Gastroesophageal sphincter (tissue), 4 donors: ENCODE data around the gene CPO. TPM values are rescaled to one million over a fixed set of nuclear protein-coding genes. Genes with fewer than 3 reads are reported as not detected.

Experiments used
- ATAC-seq: fragments of 150-250 bp; one replicate; pipeline ENCODE4 v1.9.1; 2016; ENCODE audit warnings: mild to moderate bottlenecking, moderate library complexity
- H3K27ac ChIP-seq, 4 donors: fragments of 200-600 bp; sonication (generic) in 3 of 4; 1 replicate in 3 of 4; 2 replicates in 1 of 4; pipeline ENCODE4 v1.5.1; 2016 to 2019
- H3K27me3 ChIP-seq: fragments of 200-600 bp; sonication (generic); one replicate; pipeline ENCODE4 v1.5.1; 2019
- H3K36me3 ChIP-seq, 2 donors: fragments of 200-600 bp; sonication (generic); one replicate each; pipeline ENCODE4 v1.5.1; 2019; ENCODE audit warnings: control low read depth in 1 of 2
- H3K4me1 ChIP-seq, 3 donors: fragments of 200-600 bp; sonication (generic); 1 replicate in 2 of 3; 2 replicates in 1 of 3; pipeline ENCODE4 v1.5.1; 2016 to 2019; ENCODE audit warnings: control low read depth in 2 of 3
- H3K4me3 ChIP-seq, 2 donors: fragments of 200-600 bp; sonication (generic); one replicate each; pipeline ENCODE4 v1.5.1; 2019; ENCODE audit warnings: mild to moderate bottlenecking in 1 of 2, moderate library complexity in 1 of 2
- H3K9me3 ChIP-seq, 3 donors: fragments of 200-600 bp; sonication (generic); one replicate each; pipeline ENCODE4 v1.5.1; 2017 to 2019; ENCODE audit warnings: control low read depth in 2 of 3
- EP300 ChIP-seq: sonication (generic); formaldehyde crosslinking; IDR thresholded peaks from one replicate; pipeline ENCODE4 v1.6.1; 2017; ENCODE audit warnings: antibody characterized with exemption, mild to moderate bottlenecking
- POLR2A ChIP-seq, 2 donors: fragments of 450-650 bp; IDR thresholded peaks; one replicate each; pipeline ENCODE4 v1.6.1; 2017; ENCODE audit warnings: antibody characterized with exemption in 2 of 2, mild to moderate bottlenecking in 2 of 2, moderate library complexity in 1 of 2
- POLR2AphosphoS5 ChIP-seq: sonication (generic); formaldehyde crosslinking; IDR thresholded peaks from one replicate; pipeline ENCODE4 v1.6.1; 2017; ENCODE audit warnings: antibody characterized with exemption
- WGBS, 2 donors: methylation state at CpG; one replicate each; pipeline ENCODE4 v1.1.5; 2018; ENCODE audit warnings: low coverage in 1 of 2; 5-methylcytosine and 5-hydroxymethylcytosine counted together
- total RNA-seq, 4 donors: library from RNA; depleted of rRNA; stranded (reverse); fragments of >200 nt; gene quantifications; one replicate each; pipeline ENCODE4 v1.1.0, GENCODE V29; 2016
- TF ChIP-seq, protein P1 (sequence below), 4 experiments: fragments of 200-600 bp in 2 of 4; fragments of 450-650 bp in 2 of 4; sonication (generic) in 1 of 4; IDR thresholded peaks; one replicate each; pipeline ENCODE4 v1.5.1; 2017 to 2019; ENCODE audit warnings: antibody characterized with exemption in 4 of 4, mild to moderate bottlenecking in 2 of 4, moderate library complexity in 2 of 4

The CPO gene
- total RNA-seq, 4 donors from 2014 or later = 0.27 to 2.0 (median 1.9) TPM

DNA sequence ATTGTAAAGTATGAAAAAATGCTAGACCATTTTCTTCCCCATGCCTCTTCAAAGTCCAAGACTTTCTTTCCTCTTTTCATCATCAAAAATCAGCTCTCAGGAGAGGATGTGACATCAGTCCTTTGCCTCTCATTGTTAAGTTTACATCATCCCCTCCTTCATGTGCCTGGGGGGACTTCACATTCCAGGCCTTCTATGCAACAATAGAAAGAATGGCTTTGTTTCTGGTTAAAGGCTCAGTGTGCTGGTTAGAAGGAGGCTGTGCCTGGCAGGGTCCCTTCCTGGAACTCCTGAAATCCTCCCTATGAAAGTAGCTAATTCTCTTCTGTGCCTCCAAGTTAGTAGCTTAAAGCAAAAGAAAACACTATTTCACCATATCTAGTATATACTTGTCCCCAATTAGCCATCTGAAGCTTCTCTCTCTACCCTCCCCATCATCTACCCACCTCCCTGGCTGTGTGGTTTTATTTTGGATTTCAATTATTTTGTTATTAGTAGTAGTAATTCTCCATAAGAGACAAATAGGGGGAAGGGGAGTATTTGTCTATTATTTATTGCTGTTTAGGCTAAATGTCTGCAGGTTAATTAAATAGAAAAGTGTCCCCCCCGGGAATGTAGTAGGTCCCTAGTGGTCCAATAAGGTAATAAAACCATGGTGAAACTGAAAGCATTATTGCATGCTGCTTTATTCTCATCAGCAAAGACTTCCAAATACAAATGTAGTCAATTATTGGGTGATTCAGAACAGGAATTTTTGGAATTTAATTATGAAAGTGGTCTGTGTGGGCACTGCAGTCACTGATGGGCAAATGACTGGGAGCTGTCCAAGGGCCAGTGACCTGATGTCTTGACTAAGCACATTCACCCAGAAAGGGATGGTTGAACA lies 69.0 kb downstream of the CPO start:
- Histone ChIP-seq H3K36me3 (no peaks in the 10 kb centered on the region), H3K27me3 (no peaks in the 10 kb centered on the region), H3K4me1 (no peaks in the 10 kb centered on the region), H3K4me3 (no peak overlapping the region), H3K9me3 (no peaks in the 10 kb centered on the region), H3K27ac (no peak overlapping the region)
- TF ChIP-seq POLR2AphosphoS5 (no peak), POLR2A (IDR thresholded peaks at IDR 0.05) (no peak)
- TF ChIP-seq, protein P1, sequence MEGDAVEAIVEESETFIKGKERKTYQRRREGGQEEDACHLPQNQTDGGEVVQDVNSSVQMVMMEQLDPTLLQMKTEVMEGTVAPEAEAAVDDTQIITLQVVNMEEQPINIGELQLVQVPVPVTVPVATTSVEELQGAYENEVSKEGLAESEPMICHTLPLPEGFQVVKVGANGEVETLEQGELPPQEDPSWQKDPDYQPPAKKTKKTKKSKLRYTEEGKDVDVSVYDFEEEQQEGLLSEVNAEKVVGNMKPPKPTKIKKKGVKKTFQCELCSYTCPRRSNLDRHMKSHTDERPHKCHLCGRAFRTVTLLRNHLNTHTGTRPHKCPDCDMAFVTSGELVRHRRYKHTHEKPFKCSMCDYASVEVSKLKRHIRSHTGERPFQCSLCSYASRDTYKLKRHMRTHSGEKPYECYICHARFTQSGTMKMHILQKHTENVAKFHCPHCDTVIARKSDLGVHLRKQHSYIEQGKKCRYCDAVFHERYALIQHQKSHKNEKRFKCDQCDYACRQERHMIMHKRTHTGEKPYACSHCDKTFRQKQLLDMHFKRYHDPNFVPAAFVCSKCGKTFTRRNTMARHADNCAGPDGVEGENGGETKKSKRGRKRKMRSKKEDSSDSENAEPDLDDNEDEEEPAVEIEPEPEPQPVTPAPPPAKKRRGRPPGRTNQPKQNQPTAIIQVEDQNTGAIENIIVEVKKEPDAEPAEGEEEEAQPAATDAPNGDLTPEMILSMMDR (IDR thresholded peaks at IDR 0.05) = peak in 1 of 4 experiments; percentile 7
- 50 to 67% methylated on average over 1 of the region's 1 CpG for WGBS, 2 donors
- ATAC-seq = no peak

DNA sequence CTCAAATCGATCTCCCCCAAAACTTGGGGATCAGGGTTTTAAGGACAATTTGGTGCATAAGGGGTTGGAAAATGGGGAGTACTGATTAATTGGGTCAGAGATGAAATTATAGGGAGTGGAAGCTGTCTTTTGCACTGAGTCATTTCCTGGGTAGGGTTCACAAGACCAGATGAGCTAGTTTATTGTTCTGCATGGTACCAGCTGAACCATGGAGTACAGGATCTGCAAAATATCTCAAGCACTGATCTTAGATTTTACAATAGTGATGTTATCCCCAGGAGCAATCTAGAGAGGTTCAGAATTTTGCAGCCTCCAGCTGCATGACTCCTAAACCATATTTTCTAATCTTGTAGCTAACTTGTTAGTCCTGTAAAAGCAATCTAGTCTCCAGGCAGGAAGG lies 73.1 kb downstream of the CPO start:
- Histone ChIP-seq H3K27me3 (no peaks in the 10 kb centered on the region), H3K4me3 (no peak overlapping the region), H3K36me3 (no peaks in the 10 kb centered on the region), H3K27ac (no peak overlapping the region), H3K9me3 (no peaks in the 10 kb centered on the region), H3K4me1 (no peaks in the 10 kb centered on the region)
- ATAC-seq = no peak
- 50% methylated on average over 1 of the region's 1 CpG; no CpG with 5 or more reads in 1 of the 2 donors for WGBS, 2 donors
- TF ChIP-seq, protein P1 (IDR thresholded peaks at IDR 0.05) = no peak
- no peak for TF ChIP-seq POLR2AphosphoS5
- no peak for TF ChIP-seq POLR2A (IDR thresholded peaks at IDR 0.05)
- TF ChIP-seq EP300 = no peak

DNA sequence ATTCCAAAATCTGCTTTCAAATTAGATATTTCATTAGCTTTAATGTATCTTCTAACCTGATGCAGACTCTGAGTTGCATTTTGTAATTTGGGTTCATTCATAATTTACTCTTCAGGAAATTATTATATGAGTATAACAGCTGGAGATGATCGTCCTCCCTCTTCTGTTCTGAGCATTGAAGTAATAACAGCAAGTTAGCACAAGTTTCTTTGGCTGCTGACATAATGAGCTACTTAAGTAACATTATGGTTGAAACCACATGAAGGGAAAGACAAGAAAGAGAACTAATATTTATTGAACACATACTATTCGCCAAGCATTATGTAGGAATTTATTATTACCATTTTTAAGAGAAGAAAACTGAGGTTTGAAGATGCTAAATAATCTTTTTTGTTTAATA lies 75.1 kb downstream of the CPO start:
- Histone ChIP-seq H3K9me3 (no peaks in the 10 kb centered on the region), H3K4me1 (no peaks in the 10 kb centered on the region), H3K36me3 (no peaks in the 10 kb centered on the region), H3K27ac (no peak overlapping the region), H3K4me3 (no peak overlapping the region), H3K27me3 (no peaks in the 10 kb centered on the region)
- ATAC-seq = no peak
- TF ChIP-seq EP300 = no peak
- no peak for TF ChIP-seq POLR2AphosphoS5
- TF ChIP-seq POLR2A (IDR thresholded peaks at IDR 0.05) = no peak
- TF ChIP-seq, protein P1 (IDR thresholded peaks at IDR 0.05) = no peak
- WGBS, 2 donors = 79 to 82% methylated on average over 2 of the region's 2 CpGs

DNA sequence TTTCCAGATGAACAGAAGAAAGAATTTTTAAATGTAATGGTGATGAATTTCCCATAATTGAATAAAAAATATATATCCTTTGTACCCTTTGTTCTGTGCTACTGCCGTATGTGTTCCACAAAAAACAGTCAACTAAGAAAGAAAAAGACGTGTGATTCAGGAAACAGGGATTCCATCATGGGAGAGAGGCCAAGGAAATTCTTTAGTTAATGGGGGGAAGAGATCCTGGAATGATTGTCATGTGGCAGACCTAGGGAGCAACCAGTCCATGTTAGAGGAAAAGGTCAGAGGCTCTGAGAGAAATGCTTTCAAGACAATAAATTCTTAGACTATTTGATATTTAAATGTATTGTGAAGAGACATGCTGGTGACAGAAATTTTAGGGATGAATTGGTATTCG lies 76.6 kb downstream of the CPO start:
- Histone ChIP-seq H3K27ac (no peak overlapping the region), H3K36me3 (no peaks in the 10 kb centered on the region), H3K4me1 (no peaks in the 10 kb centered on the region), H3K27me3 (no peaks in the 10 kb centered on the region), H3K4me3 (no peak overlapping the region), H3K9me3 (no peaks in the 10 kb centered on the region)
- WGBS, 2 donors = 76 to 80% methylated on average over 3 of the region's 3 CpGs
- TF ChIP-seq POLR2AphosphoS5 (no peak), POLR2A (IDR thresholded peaks at IDR 0.05) (no peak), EP300 (no peak)
- TF ChIP-seq, protein P1 (IDR thresholded peaks at IDR 0.05) = no peak
- ATAC-seq = no peak

Other genes with a start within 250 kb of the CPO start
- gene DYTN, start 221.1 kb upstream of the CPO start, total RNA-seq = not detected
- gene MDH1B, start 174.2 kb upstream of the CPO start, total RNA-seq = 1 to 10 TPM in 2 of 4 donors, under 1 TPM in 1, not detected in 1; 0.77 to 2.3 (median 1.2) TPM
- 10 to 100 TPM; 24.1 to 41.2 (median 31.8) TPM for gene FASTKD2, start 173.9 kb upstream of the CPO start, total RNA-seq
- gene KLF7, start 226.4 kb downstream of the CPO start, total RNA-seq = 10 to 100 TPM; 30.7 to 59.3 (median 42.1) TPM